ENCODE data around the gene TMPRSS4. TPM values are rescaled to one million over a fixed set of nuclear protein-coding genes. Genes with fewer than 3 reads are reported as not detected.
A peak's percentile ranks its signal among the peaks of the same experiment; 100 is the strongest.

The TMPRSS4 gene
- polyA plus RNA-seq, 3 donors: not detected

GRCh38 chr11:118074785-118075184 lies 2.1 kb upstream of the TMPRSS4 start:
- H4K20me1 ChIP-seq (ENCODE audit: insufficient read depth, low read length): no peaks in the 10 kb centered on the region
- no peak overlapping the region for H3K4me2 ChIP-seq (replicated peaks; ENCODE audit: extremely low read depth, low read length, poor library complexity, severe bottlenecking)
- no peaks in the 10 kb centered on the region for H3K79me2 ChIP-seq (ENCODE audit: insufficient read depth, low read length)
- peaks cover 0 to 2% (median 0%) of the 10 kb centered on the region in 7 donors for H3K9me3 Mint-ChIP-seq
- TF ChIP-seq, protein P1, sequence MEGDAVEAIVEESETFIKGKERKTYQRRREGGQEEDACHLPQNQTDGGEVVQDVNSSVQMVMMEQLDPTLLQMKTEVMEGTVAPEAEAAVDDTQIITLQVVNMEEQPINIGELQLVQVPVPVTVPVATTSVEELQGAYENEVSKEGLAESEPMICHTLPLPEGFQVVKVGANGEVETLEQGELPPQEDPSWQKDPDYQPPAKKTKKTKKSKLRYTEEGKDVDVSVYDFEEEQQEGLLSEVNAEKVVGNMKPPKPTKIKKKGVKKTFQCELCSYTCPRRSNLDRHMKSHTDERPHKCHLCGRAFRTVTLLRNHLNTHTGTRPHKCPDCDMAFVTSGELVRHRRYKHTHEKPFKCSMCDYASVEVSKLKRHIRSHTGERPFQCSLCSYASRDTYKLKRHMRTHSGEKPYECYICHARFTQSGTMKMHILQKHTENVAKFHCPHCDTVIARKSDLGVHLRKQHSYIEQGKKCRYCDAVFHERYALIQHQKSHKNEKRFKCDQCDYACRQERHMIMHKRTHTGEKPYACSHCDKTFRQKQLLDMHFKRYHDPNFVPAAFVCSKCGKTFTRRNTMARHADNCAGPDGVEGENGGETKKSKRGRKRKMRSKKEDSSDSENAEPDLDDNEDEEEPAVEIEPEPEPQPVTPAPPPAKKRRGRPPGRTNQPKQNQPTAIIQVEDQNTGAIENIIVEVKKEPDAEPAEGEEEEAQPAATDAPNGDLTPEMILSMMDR (IDR thresholded peaks at IDR 0.05): no peak
- H3K36me3 ChIP-seq (replicated peaks in 1 of 2; ENCODE audit: control insufficient read depth in 1 of 2, insufficient read depth in 2 of 2, low read length in 2 of 2): no peaks in the 10 kb centered on the region
- no peak for DNase-seq
- peaks cover 18% of the 10 kb centered on the region for H3K4me1 Mint-ChIP-seq
- H3K9me3 ChIP-seq (replicated peaks in 1 of 2; ENCODE audit: control insufficient read depth in 1 of 2, insufficient read depth in 1 of 2, low read length in 2 of 2): no peaks in the 10 kb centered on the region
- intact Hi-C loops (cut with micrococcal nuclease): no loop called here
- H3K4me1 ChIP-seq (ENCODE audit: control insufficient read depth in 1 of 2, insufficient read depth in 2 of 2, low read length in 2 of 2): peaks cover 16 to 17% of the 10 kb centered on the region in 2 donors
- no peaks in the 10 kb centered on the region for H3K36me3 Mint-ChIP-seq
- no peak overlapping the region for H3K9ac ChIP-seq (ENCODE audit: insufficient read depth, low read length, poor library complexity, severe bottlenecking)
- 68% methylated on average over 2 of the region's 2 CpGs for WGBS (ENCODE audit: insufficient coverage)
- H3K27ac Mint-ChIP-seq: no peak overlapping the region
- H2AFZ ChIP-seq (ENCODE audit: insufficient read depth, low read depth, low read length, poor library complexity, severe bottlenecking): no peak overlapping the region
- peaks cover 1 to 2% (median 2%) of the 10 kb centered on the region in 3 donors for H3K27me3 Mint-ChIP-seq (ENCODE audit: low read depth in 3 of 3)
- H3K4me3 ChIP-seq (replicated peaks in 1 of 3; ENCODE audit: low read depth in 2 of 3, low read length in 3 of 3): no peak overlapping the region
- no peaks in the 10 kb centered on the region for H3K27me3 ChIP-seq (ENCODE audit: control insufficient read depth in 2 of 2, insufficient read depth in 2 of 2, low read length in 2 of 2)
- no peak overlapping the region for H3K4me3 Mint-ChIP-seq
- H3K27ac ChIP-seq (ENCODE audit: low read depth in 1 of 2, low read length in 2 of 2): no peak overlapping the region

DNA sequence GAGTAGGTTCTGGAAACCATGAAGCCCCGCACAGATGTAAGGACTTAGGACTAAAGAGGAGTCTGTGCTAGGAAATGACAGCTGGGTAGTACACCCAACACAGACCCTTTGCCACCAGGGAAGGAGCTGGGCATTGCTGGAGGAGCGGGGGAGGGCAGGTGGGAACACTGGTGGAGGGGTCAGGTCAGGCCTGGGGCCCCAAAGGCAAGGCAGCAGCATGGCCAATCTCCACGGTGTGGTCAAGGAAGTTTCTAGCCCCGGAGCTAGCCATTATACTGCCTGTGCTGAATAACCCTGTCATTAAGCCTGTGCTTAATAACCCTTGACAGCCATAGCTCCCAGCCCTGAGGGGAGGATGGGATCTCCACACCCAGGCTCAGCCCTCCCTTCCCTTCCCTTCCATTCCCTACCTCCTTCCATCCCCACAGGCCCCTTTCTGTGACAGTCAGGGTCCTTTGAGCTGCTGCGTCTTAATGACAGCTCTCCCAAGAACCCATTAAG lies 2.1 kb downstream of the TMPRSS4 start:
- H3K9ac ChIP-seq (ENCODE audit: insufficient read depth, low read length, poor library complexity, severe bottlenecking): no peak overlapping the region
- WGBS (ENCODE audit: insufficient coverage): 92% methylated on average over 4 of the region's 5 CpGs
- H3K27ac ChIP-seq (ENCODE audit: low read depth in 1 of 2, low read length in 2 of 2): no peak overlapping the region
- intact Hi-C loops (cut with micrococcal nuclease): no loop called here
- Mint-ChIP-seq H3K36me3 (peaks cover 4 to 10% of the 10 kb centered on the region in 2 donors), H3K4me1 (peaks cover 51% of the 10 kb centered on the region), H3K27me3 (ENCODE audit: low read depth in 3 of 3) (peaks cover 0 to 6% (median 5%) of the 10 kb centered on the region in 3 donors), H3K4me3 (no peak overlapping the region), H3K9me3 (peaks cover 0 to 8% (median 0%) of the 10 kb centered on the region in 7 donors), H3K27ac (peak overlapping the region in 3 of 7 donors; percentile 43 to 61 (median 48))
- no peaks in the 10 kb centered on the region for H3K36me3 ChIP-seq (replicated peaks in 1 of 2; ENCODE audit: control insufficient read depth in 1 of 2, insufficient read depth in 2 of 2, low read length in 2 of 2)
- TF ChIP-seq, protein P1 (IDR thresholded peaks at IDR 0.05): no peak
- H3K4me3 ChIP-seq (replicated peaks in 1 of 3; ENCODE audit: low read depth in 2 of 3, low read length in 3 of 3): no peak overlapping the region
- no peaks in the 10 kb centered on the region for H4K20me1 ChIP-seq (ENCODE audit: insufficient read depth, low read length)
- no peak for DNase-seq
- no peaks in the 10 kb centered on the region for H3K79me2 ChIP-seq (ENCODE audit: insufficient read depth, low read length)
- H3K27me3 ChIP-seq (ENCODE audit: control insufficient read depth in 2 of 2, insufficient read depth in 2 of 2, low read length in 2 of 2): no peaks in the 10 kb centered on the region
- H3K9me3 ChIP-seq (replicated peaks in 1 of 2; ENCODE audit: control insufficient read depth in 1 of 2, insufficient read depth in 1 of 2, low read length in 2 of 2): no peaks in the 10 kb centered on the region
- no peak overlapping the region for H3K4me2 ChIP-seq (replicated peaks; ENCODE audit: extremely low read depth, low read length, poor library complexity, severe bottlenecking)
- H3K4me1 ChIP-seq (ENCODE audit: control insufficient read depth in 1 of 2, insufficient read depth in 2 of 2, low read length in 2 of 2): peaks cover 46 to 53% of the 10 kb centered on the region in 2 donors
- no peak overlapping the region for H2AFZ ChIP-seq (ENCODE audit: insufficient read depth, low read depth, low read length, poor library complexity, severe bottlenecking)

All from CD14-positive monocyte (primary cell).